GM10248 (cell line): Measurements from ENCODE around the gene DAP3.
"Not testable (repeated sequence)": the region's sequence is repeated elsewhere in the genome, so short reads cannot be mapped to it uniquely, and the experiment has no call there.

Experiments used
- CTCF ChIA-PET: fragments of 300-600 bp; sonication (Branson Sonifier 250); formaldehyde crosslinking; extraction: SDS; loops from one replicate; lab custom pipeline; 2021; ENCODE audit warnings: antibody characterized with exemption; lab: Yijun Ruan, JAX
- POLR2A ChIA-PET: fragments of 350-650 bp; sonication (Branson Sonifier 250); formaldehyde crosslinking; extraction: SDS; loops from one replicate; lab custom pipeline; 2020; ENCODE audit warnings: antibody characterized with exemption; lab: Yijun Ruan, JAX
- DNase-seq: peaks from one replicate; pipeline ENCODE4 v3.0.0; 2012; ENCODE audit errors: extremely low spot score
- CTCF ChIP-seq: IDR thresholded peaks from 2 replicates; pipeline ENCODE4 v1.5.1; 2012; ENCODE audit warnings: mild to moderate bottlenecking, low read depth; ENCODE audit errors: extremely low read depth, missing control alignments, control extremely low read depth

Gene DAP3

DNA sequence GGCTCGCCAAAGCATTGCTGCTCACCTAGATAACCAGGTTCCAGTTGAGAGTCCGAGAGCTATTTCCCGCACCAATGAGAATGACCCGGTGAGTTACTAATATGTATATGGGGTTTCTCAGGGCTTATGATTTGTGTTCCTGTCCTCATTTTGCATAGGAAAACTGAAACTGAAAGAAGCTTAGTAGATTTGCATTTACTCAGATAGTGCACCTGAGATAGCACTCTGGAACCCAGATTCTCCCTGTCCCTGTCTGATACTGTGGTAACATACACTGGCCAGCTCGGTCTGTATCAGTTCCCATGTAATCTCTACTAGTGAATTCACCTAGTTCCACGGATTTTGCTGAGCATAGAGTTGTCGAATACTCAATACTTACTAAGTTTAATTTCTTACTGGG is 28.1 kb downstream of the DAP3 start:
- peak; percentile 51 for DNase-seq
- POLR2A ChIA-PET = no interaction called here

GRCh38 chr1:155718524-155719115 is 29.7 kb downstream of the DAP3 start:
- CTCF ChIA-PET = interaction anchor here (1.0 kb wide), 1 partner anchor 10 kb away, joined by 3 read pairs; no protein-coding TSS in a partner anchor
- DNase-seq, POLR2A ChIA-PET: not testable (repeated sequence)

More for the DNA sequence above, 28.1 kb downstream of the DAP3 start:
- CTCF ChIA-PET = interaction anchor here (0.7 to 2.5 kb wide), 4 partner anchors 10 to 350 kb away, joined by 3 to 11 read pairs (median 4); no protein-coding TSS in a partner anchor
- no peak for TF ChIP-seq CTCF

- ChIA-PET POLR2A (interaction anchor here (0.7 kb wide), 2 partner anchors 14 to 115 kb away, joined by 5 to 9 read pairs; no protein-coding TSS in a partner anchor), CTCF (interaction anchor here (1.1 kb wide), 1 partner anchor 10 kb away, joined by 5 read pairs; no protein-coding TSS in a partner anchor)
- no peak for TF ChIP-seq CTCF
- no peak for DNase-seq
Measured at GRCh38 chr1:155719703-155720102, 30.8 kb downstream of the DAP3 start.

GRCh38 chr1:155725142-155725541 is 36.3 kb downstream of the DAP3 start:
- ChIA-PET POLR2A (no interaction called here), CTCF (interaction anchor here (0.6 to 1.6 kb wide), 2 partner anchors 13 to 475 kb away, joined by 3 to 4 read pairs; no protein-coding TSS in a partner anchor)
- DNase-seq = no peak
- TF ChIP-seq CTCF = no peak

- ChIA-PET POLR2A (no interaction called here), CTCF (interaction anchor here (0.7 to 2.2 kb wide), 12 partner anchors 9 to 479 kb away, joined by 3 to 12 read pairs (median 4); no protein-coding TSS in a partner anchor)
- DNase-seq = peak; percentile 28
Measured at GRCh38 chr1:155729031-155729898, 40.4 kb downstream of the DAP3 start.

DNA sequence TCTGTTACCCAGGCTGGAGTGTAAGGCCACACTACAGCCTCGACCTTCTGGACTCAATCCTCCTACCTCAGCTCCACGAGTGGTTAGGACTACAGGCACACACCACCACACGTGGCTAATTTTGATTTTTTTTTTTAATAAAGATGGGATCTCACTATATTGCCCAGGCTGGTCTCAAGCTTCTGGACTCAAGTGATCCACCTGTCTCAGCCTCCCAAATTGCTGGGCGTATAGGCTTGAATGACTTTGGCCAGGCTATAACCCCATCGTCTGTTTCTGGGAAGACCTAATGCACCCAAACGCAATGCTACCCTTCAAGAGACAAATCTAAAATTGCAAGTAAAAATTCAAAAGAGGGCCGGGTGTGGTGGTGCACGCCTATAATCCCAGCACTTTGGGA is 52.1 kb downstream of the DAP3 start:
- ChIA-PET POLR2A (no interaction called here), CTCF (interaction anchor here (1.0 to 1.7 kb wide), 2 partner anchors 12 to 28 kb away, joined by 3 to 5 read pairs; no protein-coding TSS in a partner anchor)
- no peak for DNase-seq
- TF ChIP-seq CTCF = no peak

More at GRCh38 chr1:155729031-155729898, 40.4 kb downstream of the DAP3 start:
- peak; percentile 52 for TF ChIP-seq CTCF
